Activated CD8-positive, alpha-beta memory T cell treated with anti-CD3 and anti-CD28 coated beads, Interleukin-2, amount 10 ng/mL, durations not matched to agents 7 days and 5 days (primary cell): Measurements from ENCODE around the gene VWDE. TPM values are rescaled to one million over a fixed set of nuclear protein-coding genes. Genes with fewer than 3 reads are reported as not detected.
A peak's percentile ranks its signal among the peaks of the same experiment; 100 is the strongest.

Experiments
- ATAC-seq: fragments of 150-1000 bp; cut with Tn5 transposase; one replicate; pipeline ENCODE4 v1.10.0; 2021; ENCODE audit warnings: moderate library complexity
- CTCF ChIA-PET: fragments of 350-600 bp; sonication (Branson Sonifier 250); formaldehyde crosslinking; loops from one replicate; lab custom pipeline; 2021; ENCODE audit warnings: antibody characterized with exemption; lab: Charles Lee
- DNase-seq: peaks from one replicate; pipeline ENCODE4 v3.0.0-alpha.2; 2020
- H3K27ac Mint-ChIP-seq: one replicate; pipeline ENCODE4 v1.8.0; 2021; ENCODE audit warnings: mild to moderate bottlenecking, mixed read lengths
- H3K27me3 Mint-ChIP-seq: one replicate; pipeline ENCODE4 v1.8.0; 2021; ENCODE audit warnings: mixed read lengths
- H3K36me3 Mint-ChIP-seq: one replicate; pipeline ENCODE4 v1.8.0; 2021; ENCODE audit warnings: mild to moderate bottlenecking, mixed read lengths
- H3K4me1 Mint-ChIP-seq: one replicate; pipeline ENCODE4 v1.8.0; 2021; ENCODE audit warnings: mixed read lengths
- H3K4me3 Mint-ChIP-seq: one replicate; pipeline ENCODE4 v1.8.0; 2021; ENCODE audit warnings: mild to moderate bottlenecking, moderate library complexity, mixed read lengths
- H3K9me3 Mint-ChIP-seq: one replicate; pipeline ENCODE4 v1.8.0; 2022; ENCODE audit warnings: low read depth, mixed read lengths
- total RNA-seq, 2 experiments: library from RNA; stranded (reverse); gene quantifications; one replicate each; pipeline ENCODE4 v1.2.3, GENCODE V29; 2021

VWDE gene
- total RNA-seq, 2 experiments from 2014 or later = 3.4 to 4.6 TPM

- Mint-ChIP-seq H3K9me3 (no peaks in the 10 kb centered on the region), H3K27ac (no peak overlapping the region), H3K4me3 (no peak overlapping the region), H3K4me1 (peaks cover 8% of the 10 kb centered on the region), H3K36me3 (no peaks in the 10 kb centered on the region), H3K27me3 (no peaks in the 10 kb centered on the region)
- DNase-seq = no peak
- CTCF ChIA-PET = no interaction called here
- ATAC-seq = no peak
These were observed 88.6 kb downstream of the VWDE start for GRCh38 chr7:12315049-12315448.

GRCh38 chr7:12314199-12314598 is 89.5 kb downstream of the VWDE start:
- H3K27ac Mint-ChIP-seq = peak overlapping the region; percentile 10
- H3K36me3 Mint-ChIP-seq = no peaks in the 10 kb centered on the region
- no peaks in the 10 kb centered on the region for H3K27me3 Mint-ChIP-seq
- H3K4me1 Mint-ChIP-seq = peaks cover 8% of the 10 kb centered on the region
- H3K9me3 Mint-ChIP-seq = no peaks in the 10 kb centered on the region
- CTCF ChIA-PET = no interaction called here
- DNase-seq (no peak), ATAC-seq (peak; percentile 69)
- H3K4me3 Mint-ChIP-seq = no peak overlapping the region

GRCh38 chr7:12305502-12305901 is 98.2 kb downstream of the VWDE start:
- H3K27me3 Mint-ChIP-seq = peaks cover 6% of the 10 kb centered on the region
- no peaks in the 10 kb centered on the region for H3K9me3 Mint-ChIP-seq
- H3K4me1 Mint-ChIP-seq = no peaks in the 10 kb centered on the region
- DNase-seq = no peak
- H3K27ac Mint-ChIP-seq = no peak overlapping the region
- no peak for ATAC-seq
- CTCF ChIA-PET = no interaction called here
- H3K4me3 Mint-ChIP-seq = no peak overlapping the region
- peaks cover 1% of the 10 kb centered on the region for H3K36me3 Mint-ChIP-seq

GRCh38 chr7:12303495-12303894 is 100.2 kb downstream of the VWDE start:
- Mint-ChIP-seq H3K9me3 (no peaks in the 10 kb centered on the region), H3K36me3 (peaks cover 1% of the 10 kb centered on the region), H3K4me1 (no peaks in the 10 kb centered on the region), H3K27ac (no peak overlapping the region), H3K27me3 (peaks cover 6% of the 10 kb centered on the region), H3K4me3 (no peak overlapping the region)
- ATAC-seq = no peak
- no peak for DNase-seq
- CTCF ChIA-PET = no interaction called here

GRCh38 chr7:12303062-12303461 is 100.6 kb downstream of the VWDE start:
- no peak overlapping the region for H3K4me3 Mint-ChIP-seq
- CTCF ChIA-PET = no interaction called here
- no peak overlapping the region for H3K27ac Mint-ChIP-seq
- no peaks in the 10 kb centered on the region for H3K9me3 Mint-ChIP-seq
- ATAC-seq (no peak), DNase-seq (no peak)
- no peaks in the 10 kb centered on the region for H3K4me1 Mint-ChIP-seq
- peaks cover 1% of the 10 kb centered on the region for H3K36me3 Mint-ChIP-seq
- H3K27me3 Mint-ChIP-seq = peaks cover 6% of the 10 kb centered on the region

- H3K36me3 Mint-ChIP-seq = peaks cover 1% of the 10 kb centered on the region
- no peak overlapping the region for H3K27ac Mint-ChIP-seq
- no peaks in the 10 kb centered on the region for H3K27me3 Mint-ChIP-seq
- ATAC-seq (no peak), DNase-seq (no peak)
- no peaks in the 10 kb centered on the region for H3K9me3 Mint-ChIP-seq
- H3K4me1 Mint-ChIP-seq = peaks cover 3% of the 10 kb centered on the region
- no peak overlapping the region for H3K4me3 Mint-ChIP-seq
- CTCF ChIA-PET = no interaction called here
These were observed 103.2 kb downstream of the VWDE start for GRCh38 chr7:12300415-12300814.

- CTCF ChIA-PET = no interaction called here
- Mint-ChIP-seq H3K36me3 (peaks cover 1% of the 10 kb centered on the region), H3K9me3 (no peaks in the 10 kb centered on the region), H3K27ac (no peak overlapping the region), H3K4me1 (peaks cover 3% of the 10 kb centered on the region), H3K27me3 (no peaks in the 10 kb centered on the region), H3K4me3 (no peak overlapping the region)
- DNase-seq (no peak), ATAC-seq (no peak)
These were observed 104.3 kb downstream of the VWDE start for GRCh38 chr7:12299367-12299766.

- H3K9me3 Mint-ChIP-seq = no peaks in the 10 kb centered on the region
- H3K27ac Mint-ChIP-seq = no peak overlapping the region
- no peak overlapping the region for H3K4me3 Mint-ChIP-seq
- H3K36me3 Mint-ChIP-seq = no peaks in the 10 kb centered on the region
- CTCF ChIA-PET = interaction anchor here (0.8 to 1.0 kb wide), 3 partner anchors 14 to 157 kb away, joined by 3 read pairs; no protein-coding TSS in a partner anchor
- ATAC-seq (no peak), DNase-seq (no peak)
- H3K27me3 Mint-ChIP-seq = no peaks in the 10 kb centered on the region
- peaks cover 3% of the 10 kb centered on the region for H3K4me1 Mint-ChIP-seq
These were observed 106.2 kb downstream of the VWDE start for GRCh38 chr7:12297283-12298108.

- Mint-ChIP-seq H3K4me3 (no peak overlapping the region), H3K9me3 (no peaks in the 10 kb centered on the region), H3K4me1 (peaks cover 3% of the 10 kb centered on the region), H3K27me3 (no peaks in the 10 kb centered on the region), H3K27ac (no peak overlapping the region), H3K36me3 (no peaks in the 10 kb centered on the region)
- CTCF ChIA-PET = no interaction called here
- DNase-seq (no peak), ATAC-seq (no peak)
These were observed 107.6 kb downstream of the VWDE start for GRCh38 chr7:12296051-12296570.

- CTCF ChIA-PET = no interaction called here
- Mint-ChIP-seq H3K36me3 (no peaks in the 10 kb centered on the region), H3K4me1 (peaks cover 3% of the 10 kb centered on the region), H3K9me3 (peaks cover under 1% of the 10 kb centered on the region), H3K27ac (no peak overlapping the region), H3K4me3 (no peak overlapping the region), H3K27me3 (no peaks in the 10 kb centered on the region)
- no peak for DNase-seq
- no peak for ATAC-seq
These were observed 109.0 kb downstream of the VWDE start for GRCh38 chr7:12294701-12295100.

GRCh38 chr7:12291870-12292269 is 111.8 kb downstream of the VWDE start:
- peaks cover 1% of the 10 kb centered on the region for H3K27me3 Mint-ChIP-seq
- H3K9me3 Mint-ChIP-seq = peaks cover 5% of the 10 kb centered on the region
- DNase-seq = no peak
- H3K4me3 Mint-ChIP-seq = no peak overlapping the region
- peak; percentile 27 for ATAC-seq
- H3K4me1 Mint-ChIP-seq = no peaks in the 10 kb centered on the region
- no peak overlapping the region for H3K27ac Mint-ChIP-seq
- CTCF ChIA-PET = interaction anchor here (0.8 to 1.3 kb wide), 3 partner anchors 10 to 81 kb away, joined by 3 to 4 read pairs (median 3); partner anchors contain the start of gene TMEM106B
- no peaks in the 10 kb centered on the region for H3K36me3 Mint-ChIP-seq

GRCh38 chr7:12290761-12291160 is 112.9 kb downstream of the VWDE start:
- Mint-ChIP-seq H3K27me3 (peaks cover 2% of the 10 kb centered on the region), H3K9me3 (peaks cover 5% of the 10 kb centered on the region), H3K4me1 (no peaks in the 10 kb centered on the region), H3K27ac (no peak overlapping the region), H3K4me3 (no peak overlapping the region), H3K36me3 (no peaks in the 10 kb centered on the region)
- ATAC-seq = no peak
- CTCF ChIA-PET = interaction anchor here (1.3 kb wide), 1 partner anchor 11 kb away, joined by 4 read pairs; no protein-coding TSS in a partner anchor
- no peak for DNase-seq

GRCh38 chr7:12289996-12290395 is 113.7 kb downstream of the VWDE start:
- H3K27ac Mint-ChIP-seq = no peak overlapping the region
- CTCF ChIA-PET = no interaction called here
- no peaks in the 10 kb centered on the region for H3K36me3 Mint-ChIP-seq
- no peak for ATAC-seq
- no peak for DNase-seq
- peaks cover 2% of the 10 kb centered on the region for H3K27me3 Mint-ChIP-seq
- H3K4me3 Mint-ChIP-seq = no peak overlapping the region
- H3K4me1 Mint-ChIP-seq = no peaks in the 10 kb centered on the region
- peaks cover 5% of the 10 kb centered on the region for H3K9me3 Mint-ChIP-seq

- DNase-seq (no peak), ATAC-seq (no peak)
- H3K9me3 Mint-ChIP-seq = peaks cover 5% of the 10 kb centered on the region
- CTCF ChIA-PET = no interaction called here
- H3K27me3 Mint-ChIP-seq = peaks cover 2% of the 10 kb centered on the region
- no peak overlapping the region for H3K4me3 Mint-ChIP-seq
- no peaks in the 10 kb centered on the region for H3K4me1 Mint-ChIP-seq
- no peaks in the 10 kb centered on the region for H3K36me3 Mint-ChIP-seq
- H3K27ac Mint-ChIP-seq = no peak overlapping the region
These were observed 115.8 kb downstream of the VWDE start for GRCh38 chr7:12287901-12288300.
